Right hindlimb (tissue), 1 donor: Measurements from ENCODE around the gene RYR1.
"Not testable (repeated sequence)": the region's sequence is repeated elsewhere in the genome, so short reads cannot be mapped to it uniquely, and the experiment has no call there.

ENCODE experiments used
- DNase-seq: peaks from one replicate; pipeline ENCODE4 v3.0.0-alpha.2; 2018

Gene RYR1

DNA sequence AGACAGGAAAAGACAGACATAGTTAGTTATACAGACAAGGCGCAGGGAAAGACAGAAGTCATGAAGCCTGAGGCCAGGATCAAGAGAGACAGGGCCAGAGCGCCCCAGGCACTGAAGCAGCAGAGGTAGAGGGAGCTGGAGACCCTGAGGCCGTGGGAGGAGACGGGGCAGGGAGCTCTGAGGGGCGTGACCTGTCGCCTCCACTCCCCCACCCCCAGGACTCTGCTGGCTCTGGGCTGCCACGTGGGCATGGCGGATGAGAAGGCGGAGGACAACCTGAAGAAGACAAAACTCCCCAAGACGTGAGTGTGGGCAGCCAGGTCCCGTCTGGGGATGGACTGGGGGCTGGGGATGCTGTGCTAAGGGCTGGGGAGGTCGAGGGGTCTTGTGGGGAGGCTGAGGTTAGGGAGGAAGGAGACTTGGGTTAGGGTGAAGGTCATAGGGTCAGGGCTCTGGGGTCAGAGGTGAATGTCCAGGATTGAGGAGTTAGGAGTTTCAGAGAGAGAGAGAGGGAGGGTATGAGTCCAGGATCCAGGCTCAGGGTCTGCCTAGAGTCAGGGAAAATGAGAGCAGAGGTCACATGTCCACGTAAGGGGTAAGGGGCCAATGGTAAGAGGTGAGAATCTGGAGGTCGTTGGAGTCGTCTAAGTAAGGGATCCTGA, 31.1 kb downstream of the RYR1 start:
- DNase-seq = no peak

- DNase-seq = no peak
Measured at GRCh38 chr19:38466050-38466449, 32.6 kb downstream of the RYR1 start.

DNA sequence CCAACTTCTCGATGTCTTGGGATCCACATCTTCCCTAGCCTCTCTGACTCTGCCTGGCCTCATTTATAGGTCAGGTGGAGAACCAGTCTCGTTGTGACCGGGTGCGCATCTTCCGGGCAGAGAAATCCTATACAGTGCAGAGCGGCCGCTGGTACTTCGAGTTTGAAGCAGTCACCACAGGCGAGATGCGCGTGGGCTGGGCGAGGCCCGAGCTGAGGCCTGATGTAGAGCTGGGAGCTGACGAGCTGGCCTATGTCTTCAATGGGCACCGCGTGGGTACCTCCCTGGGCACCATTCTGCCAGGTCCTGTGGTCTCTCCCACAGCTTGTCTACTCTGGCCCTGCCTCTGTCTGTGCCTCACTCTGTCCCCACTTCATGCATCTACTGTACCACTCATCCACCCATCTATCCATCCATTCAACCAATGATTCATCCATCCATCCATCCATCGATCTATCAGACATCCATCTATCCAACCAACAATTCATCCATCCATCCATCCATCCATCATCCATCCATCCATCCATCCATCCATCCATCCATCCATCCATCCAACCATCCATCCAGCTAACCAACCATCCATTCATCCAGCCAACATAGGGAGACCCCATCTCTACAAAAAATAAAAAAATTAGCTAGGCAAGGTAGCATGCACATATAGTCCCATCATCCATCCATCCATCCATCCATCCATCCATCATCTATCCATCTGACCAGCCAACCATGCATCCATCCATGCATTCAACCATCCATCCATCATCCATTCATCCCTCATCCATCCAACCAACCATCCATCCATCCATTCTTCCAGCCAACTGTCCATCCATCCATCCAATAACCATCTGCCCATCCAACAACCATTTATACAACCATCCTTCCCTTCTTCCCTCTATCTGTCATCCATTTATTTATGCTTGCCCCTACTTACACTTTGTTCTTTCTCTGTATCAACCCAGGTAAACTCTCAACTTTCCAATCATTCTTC, 34.3 kb downstream of the RYR1 start:
- no peak for DNase-seq

DNA sequence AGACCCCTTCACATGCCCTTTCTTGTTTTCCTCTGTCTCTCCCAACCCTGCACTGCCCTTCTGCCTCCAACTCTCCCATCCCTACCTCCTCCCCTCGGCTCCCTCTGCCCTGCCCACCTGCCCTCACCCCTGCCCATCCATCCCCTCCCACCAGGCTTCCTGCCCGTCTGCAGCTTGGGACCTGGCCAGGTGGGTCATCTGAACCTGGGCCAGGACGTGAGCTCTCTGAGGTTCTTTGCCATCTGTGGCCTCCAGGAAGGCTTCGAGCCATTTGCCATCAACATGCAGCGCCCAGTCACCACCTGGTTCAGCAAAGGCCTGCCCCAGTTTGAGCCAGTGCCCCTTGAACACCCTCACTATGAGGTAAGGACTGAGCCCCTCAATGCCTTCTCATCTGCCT, 35.7 kb downstream of the RYR1 start:
- DNase-seq = no peak

- DNase-seq = no peak
Measured at GRCh38 chr19:38470788-38471480, 37.4 kb downstream of the RYR1 start.

DNA sequence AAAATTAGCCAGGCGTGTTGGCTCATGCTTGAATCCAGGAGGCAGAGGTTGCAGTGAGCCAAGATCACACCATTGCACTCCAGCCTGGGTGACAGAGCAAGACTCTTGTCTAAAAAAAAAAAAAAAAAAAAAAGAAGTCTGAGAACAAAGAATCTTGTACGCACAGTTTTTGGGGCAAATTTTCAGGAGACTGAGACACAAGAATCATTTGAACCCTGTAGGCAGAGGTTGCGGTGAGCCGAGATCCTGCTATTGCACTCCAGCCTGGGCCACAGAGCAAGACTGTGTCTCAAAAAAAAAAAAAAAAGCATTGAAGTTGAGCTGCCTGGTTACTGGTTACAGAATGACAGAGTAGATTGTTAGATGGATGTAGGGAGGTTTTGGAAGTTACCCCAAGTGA, 39.2 kb downstream of the RYR1 start:
- not testable (repeated sequence) for DNase-seq

DNA sequence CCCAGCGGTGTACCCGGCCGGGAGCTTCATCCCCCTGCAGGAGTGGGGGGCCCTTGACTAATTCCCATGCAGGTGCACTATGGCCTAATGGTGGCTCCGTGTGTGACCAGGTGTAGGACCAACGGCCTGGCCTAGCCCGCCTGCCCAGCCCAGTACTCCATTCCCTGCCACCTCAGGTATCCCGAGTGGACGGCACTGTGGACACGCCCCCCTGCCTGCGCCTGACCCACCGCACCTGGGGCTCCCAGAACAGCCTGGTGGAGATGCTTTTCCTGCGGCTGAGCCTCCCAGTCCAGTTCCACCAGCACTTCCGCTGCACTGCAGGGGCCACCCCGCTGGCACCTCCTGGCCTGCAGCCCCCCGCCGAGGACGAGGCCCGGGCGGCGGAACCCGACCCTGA, 39.7 kb downstream of the RYR1 start:
- DNase-seq = no peak

GRCh38 chr19:38475176-38475575, 41.7 kb downstream of the RYR1 start:
- DNase-seq = no peak

- no peak for DNase-seq
Measured at GRCh38 chr19:38478273-38478971, 44.9 kb downstream of the RYR1 start.

GRCh38 chr19:38482496-38482895, 49.0 kb downstream of the RYR1 start:
- DNase-seq = no peak

DNA sequence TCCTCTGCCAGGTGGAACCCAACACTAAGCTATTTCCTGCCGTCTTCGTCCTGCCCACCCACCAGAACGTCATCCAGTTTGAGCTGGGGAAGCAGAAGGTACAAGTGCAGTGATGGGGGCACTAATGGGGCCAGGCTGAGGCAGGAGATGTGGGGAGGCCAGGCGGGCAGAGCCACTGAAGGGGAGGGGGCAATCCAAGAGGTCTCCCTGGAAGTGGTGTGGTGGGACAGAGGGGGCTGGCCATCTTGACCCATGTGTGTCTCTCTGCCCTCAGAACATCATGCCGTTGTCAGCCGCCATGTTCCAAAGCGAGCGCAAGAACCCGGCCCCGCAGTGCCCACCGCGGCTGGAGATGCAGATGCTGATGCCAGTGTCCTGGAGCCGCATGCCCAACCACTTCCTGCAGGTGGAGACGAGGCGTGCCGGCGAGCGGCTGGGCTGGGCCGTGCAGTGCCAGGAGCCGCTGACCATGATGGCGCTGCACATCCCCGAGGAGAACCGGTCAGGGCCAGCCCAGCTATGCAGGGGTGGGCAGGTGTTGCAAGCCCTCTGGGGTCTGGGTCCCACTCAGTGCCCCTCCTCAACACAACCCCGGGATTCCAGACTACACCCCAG, 49.6 kb downstream of the RYR1 start:
- DNase-seq = no peak

DNA sequence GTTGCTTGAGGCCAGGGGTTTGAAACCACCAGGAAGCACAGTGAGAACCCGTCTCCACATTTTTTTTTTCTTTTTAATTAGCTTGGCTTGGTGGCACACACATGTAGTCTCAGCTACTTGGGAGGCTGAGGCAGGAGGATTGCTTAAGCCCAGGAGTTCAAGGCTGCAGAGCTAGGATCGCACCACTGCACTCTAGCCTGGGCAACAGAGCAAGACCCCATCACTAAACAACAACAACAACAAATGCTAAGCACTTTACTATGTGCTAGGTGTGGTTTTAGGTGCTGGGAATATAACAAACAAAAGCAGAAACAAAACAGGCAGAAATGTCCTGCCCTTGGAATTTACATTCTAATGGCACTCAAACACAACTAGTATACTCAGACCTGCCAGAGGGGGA, 51.3 kb downstream of the RYR1 start:
- no peak for DNase-seq

DNA sequence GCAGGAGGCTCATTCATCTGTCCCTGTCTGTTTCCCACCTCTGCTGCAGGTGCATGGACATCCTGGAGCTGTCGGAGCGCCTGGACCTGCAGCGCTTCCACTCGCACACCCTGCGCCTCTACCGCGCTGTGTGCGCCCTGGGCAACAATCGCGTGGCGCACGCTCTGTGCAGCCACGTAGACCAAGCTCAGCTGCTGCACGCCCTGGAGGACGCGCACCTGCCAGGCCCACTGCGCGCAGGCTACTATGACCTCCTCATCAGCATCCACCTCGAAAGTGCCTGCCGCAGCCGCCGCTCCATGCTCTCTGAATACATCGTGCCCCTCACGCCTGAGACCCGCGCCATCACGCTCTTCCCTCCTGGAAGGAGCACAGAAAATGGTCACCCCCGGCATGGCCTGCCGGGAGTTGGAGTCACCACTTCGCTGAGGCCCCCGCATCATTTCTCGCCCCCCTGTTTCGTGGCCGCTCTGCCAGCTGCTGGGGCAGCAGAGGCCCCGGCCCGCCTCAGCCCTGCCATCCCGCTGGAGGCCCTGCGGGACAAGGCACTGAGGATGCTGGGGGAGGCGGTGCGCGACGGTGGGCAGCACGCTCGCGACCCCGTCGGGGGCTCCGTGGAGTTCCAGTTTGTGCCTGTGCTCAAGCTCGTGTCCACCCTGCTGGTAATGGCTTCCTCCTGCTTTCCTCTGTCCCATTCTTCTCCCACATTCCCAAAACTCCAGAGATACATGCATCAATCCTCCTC, 52.2 kb downstream of the RYR1 start:
- no peak for DNase-seq

- no peak for DNase-seq
Measured at GRCh38 chr19:38486731-38487336, 53.3 kb downstream of the RYR1 start.

DNA sequence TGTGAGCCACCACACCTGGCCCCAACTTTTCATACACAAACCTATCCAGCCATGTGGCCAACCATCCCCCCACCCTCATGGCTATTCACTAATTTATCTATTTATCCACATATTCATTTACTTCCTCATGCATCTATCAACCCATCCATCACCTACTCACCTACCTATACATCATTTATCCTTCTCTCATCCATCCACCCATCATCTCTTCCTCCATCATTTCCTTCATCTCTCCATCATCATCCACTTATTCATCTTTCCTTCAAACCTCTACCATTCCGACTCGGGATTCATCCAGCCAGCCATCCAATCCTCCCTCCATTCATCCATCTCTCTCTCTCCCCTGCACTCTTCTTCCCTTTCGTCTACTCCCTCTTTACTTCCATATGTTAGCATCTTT, 54.6 kb downstream of the RYR1 start:
- no peak for DNase-seq

GRCh38 chr19:38488776-38489481, 55.4 kb downstream of the RYR1 start:
- DNase-seq = no peak

DNA sequence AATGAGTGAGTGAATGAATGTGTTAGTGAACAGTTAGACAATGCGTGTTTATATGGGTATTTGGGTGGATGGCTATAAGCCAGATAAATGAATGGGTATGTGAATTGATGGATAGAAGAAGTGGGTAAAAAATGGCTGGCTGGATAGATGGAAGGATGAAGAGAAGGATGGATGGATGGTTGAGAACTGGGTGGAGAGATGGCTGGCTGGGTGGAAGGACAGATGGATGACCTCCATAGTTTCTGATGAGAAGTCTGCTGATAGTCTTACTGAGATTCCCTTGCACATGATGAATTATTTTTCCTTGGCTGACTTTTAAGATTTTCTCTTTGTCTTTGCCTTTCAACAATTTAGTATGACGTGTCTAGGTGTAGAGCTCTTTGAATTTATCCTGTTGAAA, 57.4 kb downstream of the RYR1 start:
- no peak for DNase-seq

- no peak for DNase-seq
Measured at GRCh38 chr19:38492181-38492813, 58.8 kb downstream of the RYR1 start.

GRCh38 chr19:38494379-38494778, 60.9 kb downstream of the RYR1 start:
- no peak for DNase-seq

GRCh38 chr19:38495375-38495774, 61.9 kb downstream of the RYR1 start:
- not testable (repeated sequence) for DNase-seq
